Dermis microvascular lymphatic vessel endothelial cell (primary cell): Measurements from ENCODE around the gene ARHGEF16. TPM values are rescaled to one million over a fixed set of nuclear protein-coding genes. Genes with fewer than 3 reads are reported as not detected.
A peak's percentile ranks its signal among the peaks of the same experiment; 100 is the strongest.

Source experiments
- DNase-seq, 2 donors: peaks; one replicate each; pipeline versions ENCODE4 v3.0.0 to v3.0.0-alpha.2; 2010; ENCODE audit warnings: low read depth in 2 of 2
- total RNA-seq: library from RNA; depleted of rRNA; stranded (reverse); fragments of >200 nt; gene quantifications from 2 replicates; pipeline ENCODE4 v1.2.1, GENCODE V29; 2014

The ARHGEF16 gene
- total RNA-seq, 1 donor from 2014 or later, result 0.39 TPM

- DNase-seq, result no peak
Observed at GRCh38 chr1:3456964-3457909, 2.8 kb downstream of the ARHGEF16 start.

GRCh38 chr1:3457910-3458883 lies 3.7 kb downstream of the ARHGEF16 start:
- no peak for DNase-seq

- no peak for DNase-seq
Observed at GRCh38 chr1:3459051-3459908, 4.8 kb downstream of the ARHGEF16 start.

GRCh38 chr1:3459940-3460671 lies 5.6 kb downstream of the ARHGEF16 start:
- no peak for DNase-seq

GRCh38 chr1:3460672-3461131 lies 6.2 kb downstream of the ARHGEF16 start:
- DNase-seq, result peak; percentile 51

GRCh38 chr1:3461238-3461933 lies 6.9 kb downstream of the ARHGEF16 start:
- DNase-seq, result no peak

GRCh38 chr1:3461934-3462275 lies 7.4 kb downstream of the ARHGEF16 start:
- no peak for DNase-seq

- no peak for DNase-seq
Observed at GRCh38 chr1:3462356-3463012, 8.0 kb downstream of the ARHGEF16 start.

GRCh38 chr1:3463013-3463385 lies 8.5 kb downstream of the ARHGEF16 start:
- no peak for DNase-seq

GRCh38 chr1:3463408-3463863 lies 9.0 kb downstream of the ARHGEF16 start:
- no peak for DNase-seq

GRCh38 chr1:3463891-3464648 lies 9.6 kb downstream of the ARHGEF16 start:
- no peak for DNase-seq

GRCh38 chr1:3464649-3465025 lies 10.2 kb downstream of the ARHGEF16 start:
- DNase-seq, result no peak

GRCh38 chr1:3465091-3465934 lies 10.8 kb downstream of the ARHGEF16 start:
- no peak for DNase-seq

- DNase-seq, result no peak
Observed at GRCh38 chr1:3465935-3466321, 11.5 kb downstream of the ARHGEF16 start.

GRCh38 chr1:3466366-3467075 lies 12.1 kb downstream of the ARHGEF16 start:
- DNase-seq, result no peak

GRCh38 chr1:3467096-3468036 lies 12.9 kb downstream of the ARHGEF16 start:
- DNase-seq, result no peak
